GM11168 (cell line): ENCODE measurements around the gene S100A14.
"Not testable (repeated sequence)": the region's sequence is repeated elsewhere in the genome, so short reads cannot be mapped to it uniquely, and the experiment has no call there.

Experiments
- in situ Hi-C: fragments of 300-500 bp; cut with MboI; formaldehyde crosslinking; loops from one replicate; pipeline ENCODE4 v1.12.0; 2022; ENCODE audit warnings: low sequenced_read_pairs; ENCODE audit not compliant: unreplicated experiment

Gene S100A14

GRCh38 chr1:153598309-153599172, 17.6 kb downstream of the S100A14 start:
- in situ Hi-C loops = no loop called here

GRCh38 chr1:153597206-153597605, 18.9 kb downstream of the S100A14 start:
- in situ Hi-C loops = no loop called here

GRCh38 chr1:153592748-153593147, 23.4 kb downstream of the S100A14 start:
- in situ Hi-C loops = no loop called here

- in situ Hi-C loops = no loop called here
These were observed 27.6 kb downstream of the S100A14 start for GRCh38 chr1:153588482-153588881.

- in situ Hi-C loops = not testable (repeated sequence)
These were observed 28.1 kb downstream of the S100A14 start for GRCh38 chr1:153588033-153588432.

GRCh38 chr1:153587314-153587713, 28.8 kb downstream of the S100A14 start:
- in situ Hi-C loops = no loop called here

- in situ Hi-C loops = no loop called here
These were observed 29.8 kb downstream of the S100A14 start for GRCh38 chr1:153586347-153586746.

GRCh38 chr1:153585006-153585405, 31.1 kb downstream of the S100A14 start:
- in situ Hi-C loops = no loop called here

GRCh38 chr1:153583976-153584375, 32.1 kb downstream of the S100A14 start:
- in situ Hi-C loops = no loop called here

- in situ Hi-C loops = not testable (repeated sequence)
These were observed 32.6 kb downstream of the S100A14 start for GRCh38 chr1:153583514-153583913.

GRCh38 chr1:153582836-153583235, 33.3 kb downstream of the S100A14 start:
- in situ Hi-C loops = not testable (repeated sequence)

GRCh38 chr1:153578936-153579335, 37.2 kb downstream of the S100A14 start:
- in situ Hi-C loops = no loop called here

- in situ Hi-C loops = no loop called here
These were observed 37.6 kb downstream of the S100A14 start for GRCh38 chr1:153578490-153578889.

GRCh38 chr1:153577624-153578051, 38.5 kb downstream of the S100A14 start:
- in situ Hi-C loops = no loop called here

- in situ Hi-C loops = no loop called here
These were observed 39.0 kb downstream of the S100A14 start for GRCh38 chr1:153577138-153577537.

GRCh38 chr1:153575497-153575896, 40.6 kb downstream of the S100A14 start:
- in situ Hi-C loops = not testable (repeated sequence)

GRCh38 chr1:153575081-153575491, 41.0 kb downstream of the S100A14 start:
- in situ Hi-C loops = not testable (repeated sequence)

- in situ Hi-C loops = no loop called here
These were observed 42.8 kb downstream of the S100A14 start for GRCh38 chr1:153573351-153573750.

GRCh38 chr1:153572569-153573015, 43.5 kb downstream of the S100A14 start:
- in situ Hi-C loops = no loop called here

- in situ Hi-C loops = no loop called here
These were observed 44.4 kb downstream of the S100A14 start for GRCh38 chr1:153571706-153572105.

GRCh38 chr1:153570874-153571273, 45.3 kb downstream of the S100A14 start:
- in situ Hi-C loops = no loop called here

- in situ Hi-C loops = no loop called here
These were observed 46.7 kb downstream of the S100A14 start for GRCh38 chr1:153569465-153569864.
